Measurements from ENCODE around the gene GOLGB1.
"Not testable (repeated sequence)": the region's sequence is repeated elsewhere in the genome, so short reads cannot be mapped to it uniquely, and the experiment has no call there.

GOLGB1 gene

GRCh38 chr3:121690777-121691405 is 58.6 kb downstream of the GOLGB1 start:
- no peak for DNase-seq (ENCODE audit: low spot score)

DNA sequence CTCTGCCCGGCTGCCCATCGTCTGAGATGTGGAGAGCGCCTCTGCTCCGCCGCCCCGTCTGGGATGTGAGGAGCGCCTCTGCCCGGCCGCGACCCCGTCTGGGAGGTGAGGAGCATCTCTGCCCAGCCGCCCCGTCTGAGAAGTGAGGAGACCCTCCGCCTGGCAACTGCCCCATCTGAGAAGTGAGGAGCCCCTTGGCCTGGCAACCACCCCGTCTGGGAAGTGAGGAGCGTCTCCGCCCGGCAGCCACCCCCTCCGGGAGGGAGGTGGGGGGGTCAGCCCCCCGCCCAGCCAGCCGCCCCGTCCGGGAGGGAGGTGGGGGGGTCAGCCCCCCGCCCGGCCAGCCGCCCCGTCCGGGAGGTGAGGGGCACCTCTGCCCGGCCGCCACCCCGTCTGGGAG is 60.8 kb downstream of the GOLGB1 start:
- not testable (repeated sequence) for DNase-seq (ENCODE audit: low spot score)

DNA sequence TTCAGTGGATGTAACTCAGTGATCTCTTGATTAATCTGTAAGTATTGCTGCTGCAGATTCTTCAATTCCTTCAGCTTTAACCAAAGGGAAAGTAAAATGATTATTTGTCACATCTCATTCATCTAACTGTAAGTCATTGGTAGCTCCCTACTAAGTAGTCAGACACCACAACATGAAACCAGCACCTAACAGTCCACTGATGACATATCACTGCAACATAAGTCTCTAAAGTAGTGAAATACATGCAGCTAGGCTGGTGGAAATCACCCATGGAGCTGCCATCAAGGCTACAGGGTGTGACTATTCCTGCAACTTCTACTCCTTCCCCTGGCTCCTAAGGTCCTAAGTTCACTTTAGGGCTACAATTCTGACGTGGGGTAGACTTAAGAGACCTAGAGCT is 67.7 kb downstream of the GOLGB1 start:
- DNase-seq (ENCODE audit: low spot score): no peak

DNA sequence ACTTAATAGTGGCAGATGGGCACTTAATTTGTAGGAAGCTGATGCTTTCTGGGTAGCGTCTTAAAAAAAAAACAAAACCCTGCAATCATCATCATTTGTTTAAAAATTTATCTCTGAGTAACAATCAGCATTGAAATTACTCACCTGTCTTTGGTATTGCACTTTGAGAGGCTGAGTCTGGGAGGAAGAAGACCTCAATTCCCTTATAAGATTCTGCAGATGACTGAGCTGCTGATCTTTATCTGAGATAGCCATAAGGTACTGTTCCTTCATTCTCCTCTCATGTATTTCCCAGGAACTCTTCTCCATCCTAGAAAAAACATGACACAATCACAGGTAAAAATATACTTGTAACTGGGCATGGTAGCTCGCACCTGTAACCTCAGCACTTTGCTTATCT is 72.4 kb downstream of the GOLGB1 start:
- no peak for DNase-seq (ENCODE audit: low spot score)

GRCh38 chr3:121670676-121671075 is 78.9 kb downstream of the GOLGB1 start:
- no peak for DNase-seq (ENCODE audit: low spot score)

GRCh38 chr3:121667333-121667732 is 82.2 kb downstream of the GOLGB1 start:
- no peak for DNase-seq (ENCODE audit: low spot score)

GRCh38 chr3:121665488-121665887 is 84.1 kb downstream of the GOLGB1 start:
- DNase-seq (ENCODE audit: low spot score): no peak

GRCh38 chr3:121663171-121663847 is 86.2 kb downstream of the GOLGB1 start:
- no peak for DNase-seq (ENCODE audit: low spot score)

GRCh38 chr3:121662742-121663141 is 86.8 kb downstream of the GOLGB1 start:
- DNase-seq (ENCODE audit: low spot score): no peak

- DNase-seq (ENCODE audit: low spot score): no peak
Observed at GRCh38 chr3:121661376-121661775, 88.2 kb downstream of the GOLGB1 start.

DNA sequence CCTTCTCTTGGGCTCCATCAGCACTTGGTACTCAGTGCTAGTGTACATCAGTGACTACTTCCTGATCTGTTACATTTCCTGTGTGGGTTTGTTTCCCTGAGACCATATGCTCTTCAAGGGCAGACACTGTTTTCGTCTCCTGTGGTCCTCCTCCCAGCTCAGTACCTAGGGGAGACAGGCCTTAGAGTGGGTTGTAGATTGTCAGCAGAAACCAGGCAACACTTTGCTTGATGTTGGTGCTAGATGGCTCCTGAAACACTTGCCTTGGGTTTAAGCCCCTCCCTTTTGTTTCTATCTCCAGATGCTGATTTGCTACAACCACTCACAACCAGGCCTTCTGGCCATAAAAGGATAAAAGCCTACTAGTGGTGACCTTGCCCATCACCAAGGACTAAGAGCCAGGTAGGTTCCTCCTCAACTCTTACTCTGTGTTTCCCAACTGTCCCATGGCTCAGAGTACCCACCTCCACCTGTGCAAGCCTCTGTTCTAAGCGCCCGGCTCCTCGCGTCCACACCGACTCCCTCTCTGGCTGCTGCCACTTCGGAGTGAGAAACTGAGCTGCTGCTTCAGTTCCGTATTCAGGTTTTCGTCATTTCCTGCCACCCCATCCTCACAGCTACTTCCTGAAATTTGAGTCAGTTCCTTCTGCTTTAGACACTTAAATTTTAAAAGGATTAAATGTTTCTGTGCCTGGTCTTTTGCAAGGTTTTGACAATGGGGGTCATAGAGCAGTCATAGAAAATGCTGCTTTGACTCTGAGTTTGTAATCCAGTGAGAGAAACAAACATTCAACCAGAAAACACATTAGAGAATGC is 89.0 kb downstream of the GOLGB1 start, which contains the start of gene HCLS1:
TSS of gene HCLS1 (minus strand) at position 548 of the 816 bp plus-strand sequence. CDS start 2,556 bp downstream, outside the sequence.
- no peak for DNase-seq (ENCODE audit: low spot score)

DNA sequence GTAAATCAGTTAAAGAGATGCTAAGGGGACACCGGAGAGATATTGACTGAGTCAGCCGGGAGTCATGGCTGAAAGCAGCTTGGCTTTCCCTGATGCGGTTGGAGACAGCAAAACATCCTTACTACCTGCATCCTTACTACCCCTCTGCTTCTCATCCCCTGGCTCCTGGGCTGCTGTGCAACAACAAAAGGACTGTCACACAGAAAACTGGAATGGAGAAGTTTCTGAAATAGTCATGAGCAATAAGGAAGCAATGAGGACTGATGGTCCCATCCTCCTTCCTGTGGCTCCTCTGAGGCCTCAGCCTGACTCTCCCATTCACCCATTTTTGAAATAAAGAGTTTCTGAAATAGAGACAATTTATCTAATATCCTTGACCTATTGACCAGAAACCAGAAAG is 90.0 kb downstream of the GOLGB1 start:
- DNase-seq (ENCODE audit: low spot score): no peak

DNA sequence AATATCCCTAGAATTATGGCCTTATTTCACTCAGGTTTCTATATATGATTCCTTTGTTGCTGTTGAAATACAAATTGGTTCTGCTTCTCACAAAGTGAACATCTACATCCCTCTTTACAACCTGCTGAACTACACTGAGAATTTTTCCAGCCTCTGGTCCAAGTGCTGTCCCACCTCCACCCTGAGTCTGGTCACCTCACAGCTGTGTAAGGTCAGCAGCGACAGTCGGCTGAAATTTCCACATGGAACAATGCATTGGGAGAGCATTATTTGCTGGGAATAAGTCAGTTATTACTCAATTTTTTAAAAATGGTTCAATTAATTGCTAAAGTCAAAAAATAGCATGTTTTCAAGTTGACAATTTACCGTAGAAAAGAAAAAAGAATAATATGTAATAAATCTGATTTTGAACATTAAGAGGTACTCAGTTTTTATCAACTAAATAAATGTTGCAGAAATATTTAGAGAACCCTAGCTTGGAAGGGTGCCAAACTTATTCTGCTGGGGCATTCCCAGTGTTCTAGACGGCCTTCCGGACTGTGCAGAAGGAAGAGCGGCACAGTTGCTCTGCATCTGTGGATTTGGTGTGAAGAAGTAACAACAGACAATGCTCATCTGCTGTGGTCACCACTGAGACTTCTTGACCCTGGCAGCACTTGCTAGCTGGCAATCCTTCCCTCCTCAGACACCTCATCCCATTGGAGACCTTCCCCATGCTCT is 90.7 kb downstream of the GOLGB1 start:
- no peak for DNase-seq (ENCODE audit: low spot score)

GRCh38 chr3:121654493-121655385 is 94.8 kb downstream of the GOLGB1 start:
- DNase-seq (ENCODE audit: low spot score): no peak

- DNase-seq (ENCODE audit: low spot score): no peak
Observed at GRCh38 chr3:121651684-121652083, 97.9 kb downstream of the GOLGB1 start.

DNA sequence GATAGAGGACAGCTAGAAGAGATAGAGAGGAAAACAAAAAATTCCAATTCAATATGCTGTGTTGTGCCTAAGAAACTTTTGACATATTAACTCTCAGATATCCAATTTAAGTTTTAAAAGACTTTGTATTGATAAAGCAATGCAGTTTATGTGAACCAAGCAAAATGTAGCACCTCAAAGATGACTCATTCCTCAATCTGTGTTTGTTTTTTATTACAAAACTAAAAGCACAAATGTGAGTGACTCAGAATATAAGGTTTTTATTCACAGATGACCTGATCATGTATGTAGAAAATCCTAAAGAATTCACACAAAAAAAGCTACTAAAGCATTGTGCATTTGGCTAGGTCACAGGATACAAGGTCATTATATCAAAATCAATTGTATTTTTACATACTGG is 99.9 kb downstream of the GOLGB1 start:
- DNase-seq (ENCODE audit: low spot score): no peak

GRCh38 chr3:121648219-121648958 is 101.2 kb downstream of the GOLGB1 start:
- no peak for DNase-seq (ENCODE audit: low spot score)

- no peak for DNase-seq (ENCODE audit: low spot score)
Observed at GRCh38 chr3:121645054-121645453, 104.5 kb downstream of the GOLGB1 start.

GRCh38 chr3:121642601-121643314 is 106.8 kb downstream of the GOLGB1 start:
- DNase-seq (ENCODE audit: low spot score): no peak

- DNase-seq (ENCODE audit: low spot score): no peak
Observed at GRCh38 chr3:121641127-121641526, 108.4 kb downstream of the GOLGB1 start.
